ENCODE results near the gene SCRN1.

Gene SCRN1

GRCh38 chr7:29926741-29927140 lies 62.9 kb downstream of the SCRN1 start:
- TF ChIP-seq TAF1 (IDR thresholded peaks at IDR 0.05; ENCODE audit: low read depth): no peak
- no peak for TF ChIP-seq TCF12 (IDR thresholded peaks at IDR 0.05; ENCODE audit: low read depth)
- TF ChIP-seq FOXM1 (IDR thresholded peaks at IDR 0.05; ENCODE audit: borderline replicate concordance, low read depth): no peak
- no peak for TF ChIP-seq USF1 (IDR thresholded peaks at IDR 0.05)
- TF ChIP-seq MAX (IDR thresholded peaks at IDR 0.05): no peak
- TF ChIP-seq CREB1 (IDR thresholded peaks at IDR 0.05; ENCODE audit: low read depth): no peak
- no peak for TF ChIP-seq NFIC (IDR thresholded peaks at IDR 0.05)
- no peak for TF ChIP-seq ZBTB7A (IDR thresholded peaks at IDR 0.05; ENCODE audit: low read depth)
- no peak for TF ChIP-seq TEAD4 (IDR thresholded peaks at IDR 0.05)
- TF ChIP-seq, protein P1, sequence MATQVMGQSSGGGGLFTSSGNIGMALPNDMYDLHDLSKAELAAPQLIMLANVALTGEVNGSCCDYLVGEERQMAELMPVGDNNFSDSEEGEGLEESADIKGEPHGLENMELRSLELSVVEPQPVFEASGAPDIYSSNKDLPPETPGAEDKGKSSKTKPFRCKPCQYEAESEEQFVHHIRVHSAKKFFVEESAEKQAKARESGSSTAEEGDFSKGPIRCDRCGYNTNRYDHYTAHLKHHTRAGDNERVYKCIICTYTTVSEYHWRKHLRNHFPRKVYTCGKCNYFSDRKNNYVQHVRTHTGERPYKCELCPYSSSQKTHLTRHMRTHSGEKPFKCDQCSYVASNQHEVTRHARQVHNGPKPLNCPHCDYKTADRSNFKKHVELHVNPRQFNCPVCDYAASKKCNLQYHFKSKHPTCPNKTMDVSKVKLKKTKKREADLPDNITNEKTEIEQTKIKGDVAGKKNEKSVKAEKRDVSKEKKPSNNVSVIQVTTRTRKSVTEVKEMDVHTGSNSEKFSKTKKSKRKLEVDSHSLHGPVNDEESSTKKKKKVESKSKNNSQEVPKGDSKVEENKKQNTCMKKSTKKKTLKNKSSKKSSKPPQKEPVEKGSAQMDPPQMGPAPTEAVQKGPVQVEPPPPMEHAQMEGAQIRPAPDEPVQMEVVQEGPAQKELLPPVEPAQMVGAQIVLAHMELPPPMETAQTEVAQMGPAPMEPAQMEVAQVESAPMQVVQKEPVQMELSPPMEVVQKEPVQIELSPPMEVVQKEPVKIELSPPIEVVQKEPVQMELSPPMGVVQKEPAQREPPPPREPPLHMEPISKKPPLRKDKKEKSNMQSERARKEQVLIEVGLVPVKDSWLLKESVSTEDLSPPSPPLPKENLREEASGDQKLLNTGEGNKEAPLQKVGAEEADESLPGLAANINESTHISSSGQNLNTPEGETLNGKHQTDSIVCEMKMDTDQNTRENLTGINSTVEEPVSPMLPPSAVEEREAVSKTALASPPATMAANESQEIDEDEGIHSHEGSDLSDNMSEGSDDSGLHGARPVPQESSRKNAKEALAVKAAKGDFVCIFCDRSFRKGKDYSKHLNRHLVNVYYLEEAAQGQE (IDR thresholded peaks at IDR 0.05; ENCODE audit: low read depth): no peak
- no peak for TF ChIP-seq RAD21 (IDR thresholded peaks at IDR 0.05; ENCODE audit: low read depth)
- TF ChIP-seq EGR1 (IDR thresholded peaks at IDR 0.05): no peak
- TF ChIP-seq YY1 (IDR thresholded peaks at IDR 0.05; ENCODE audit: low read depth): no peak
- TF ChIP-seq CEBPB (IDR thresholded peaks at IDR 0.05): no peak
- no peak for TF ChIP-seq EP300 (IDR thresholded peaks at IDR 0.05; ENCODE audit: borderline replicate concordance)

GRCh38 chr7:29926216-29926615 lies 63.4 kb downstream of the SCRN1 start:
- no peak for TF ChIP-seq NFIC (IDR thresholded peaks at IDR 0.05)
- TF ChIP-seq TAF1 (IDR thresholded peaks at IDR 0.05; ENCODE audit: low read depth): no peak
- no peak for TF ChIP-seq MAX (IDR thresholded peaks at IDR 0.05)
- TF ChIP-seq, protein P1 (IDR thresholded peaks at IDR 0.05; ENCODE audit: low read depth): no peak
- no peak for TF ChIP-seq FOXM1 (IDR thresholded peaks at IDR 0.05; ENCODE audit: borderline replicate concordance, low read depth)
- no peak for TF ChIP-seq ZBTB7A (IDR thresholded peaks at IDR 0.05; ENCODE audit: low read depth)
- TF ChIP-seq EP300 (IDR thresholded peaks at IDR 0.05; ENCODE audit: borderline replicate concordance): no peak
- TF ChIP-seq USF1 (IDR thresholded peaks at IDR 0.05): no peak
- no peak for TF ChIP-seq CREB1 (IDR thresholded peaks at IDR 0.05; ENCODE audit: low read depth)
- no peak for TF ChIP-seq YY1 (IDR thresholded peaks at IDR 0.05; ENCODE audit: low read depth)
- no peak for TF ChIP-seq CEBPB (IDR thresholded peaks at IDR 0.05)
- TF ChIP-seq EGR1 (IDR thresholded peaks at IDR 0.05): no peak
- no peak for TF ChIP-seq TEAD4 (IDR thresholded peaks at IDR 0.05)
- TF ChIP-seq TCF12 (IDR thresholded peaks at IDR 0.05; ENCODE audit: low read depth): no peak
- TF ChIP-seq RAD21 (IDR thresholded peaks at IDR 0.05; ENCODE audit: low read depth): no peak

DNA sequence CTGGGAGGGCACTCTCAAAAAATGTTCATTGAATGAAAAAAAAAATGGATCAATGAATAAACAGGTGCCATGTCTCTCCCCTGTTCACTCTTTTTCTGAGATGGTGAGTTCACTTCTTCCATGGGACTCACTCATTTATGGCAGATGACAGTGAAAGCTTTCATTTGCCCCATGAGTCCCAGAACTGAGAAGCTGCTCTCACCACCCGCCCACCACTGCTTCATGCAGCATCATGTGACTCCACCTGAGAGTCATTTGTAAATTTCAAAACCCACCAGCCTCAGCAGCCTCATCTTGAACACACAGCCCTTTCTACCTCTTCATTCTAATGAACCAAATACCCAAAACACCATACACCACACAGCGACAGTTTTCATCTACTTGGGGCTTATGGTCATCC lies 64.9 kb downstream of the SCRN1 start:
- TF ChIP-seq CEBPB (IDR thresholded peaks at IDR 0.05): no peak
- TF ChIP-seq MAX (IDR thresholded peaks at IDR 0.05): no peak
- TF ChIP-seq TCF12 (IDR thresholded peaks at IDR 0.05; ENCODE audit: low read depth): no peak
- TF ChIP-seq FOXM1 (IDR thresholded peaks at IDR 0.05; ENCODE audit: borderline replicate concordance, low read depth): no peak
- TF ChIP-seq CREB1 (IDR thresholded peaks at IDR 0.05; ENCODE audit: low read depth): no peak
- TF ChIP-seq TAF1 (IDR thresholded peaks at IDR 0.05; ENCODE audit: low read depth): no peak
- no peak for TF ChIP-seq EP300 (IDR thresholded peaks at IDR 0.05; ENCODE audit: borderline replicate concordance)
- no peak for TF ChIP-seq EGR1 (IDR thresholded peaks at IDR 0.05)
- TF ChIP-seq YY1 (IDR thresholded peaks at IDR 0.05; ENCODE audit: low read depth): no peak
- no peak for TF ChIP-seq USF1 (IDR thresholded peaks at IDR 0.05)
- TF ChIP-seq, protein P1 (IDR thresholded peaks at IDR 0.05; ENCODE audit: low read depth): no peak
- no peak for TF ChIP-seq TEAD4 (IDR thresholded peaks at IDR 0.05)

GRCh38 chr7:29924006-29924405 lies 65.6 kb downstream of the SCRN1 start:
- TF ChIP-seq USF1 (IDR thresholded peaks at IDR 0.05) (no peak), NFIC (IDR thresholded peaks at IDR 0.05) (no peak), RAD21 (IDR thresholded peaks at IDR 0.05; ENCODE audit: low read depth) (no peak), EGR1 (IDR thresholded peaks at IDR 0.05) (no peak), CREB1 (IDR thresholded peaks at IDR 0.05; ENCODE audit: low read depth) (no peak), TAF1 (IDR thresholded peaks at IDR 0.05; ENCODE audit: low read depth) (no peak), TEAD4 (IDR thresholded peaks at IDR 0.05) (no peak), TCF12 (IDR thresholded peaks at IDR 0.05; ENCODE audit: low read depth) (no peak), CEBPB (IDR thresholded peaks at IDR 0.05) (no peak), ZBTB7A (IDR thresholded peaks at IDR 0.05; ENCODE audit: low read depth) (no peak), MAX (IDR thresholded peaks at IDR 0.05) (no peak), FOXM1 (IDR thresholded peaks at IDR 0.05; ENCODE audit: borderline replicate concordance, low read depth) (no peak), YY1 (IDR thresholded peaks at IDR 0.05; ENCODE audit: low read depth) (no peak), EP300 (IDR thresholded peaks at IDR 0.05; ENCODE audit: borderline replicate concordance) (no peak)
- TF ChIP-seq, protein P1 (IDR thresholded peaks at IDR 0.05; ENCODE audit: low read depth): no peak

Data from Ishikawa (cell line).